HG03139 (cell line): ENCODE results near the gene NAGS.
"Not testable (repeated sequence)": the region's sequence is repeated elsewhere in the genome, so short reads cannot be mapped to it uniquely, and the experiment has no call there.

Experiments
- ATAC-seq: cut with Tn5 transposase; IDR thresholded peaks from one replicate; pipeline ENCODE4 v1.9.1; 2021; ENCODE audit not compliant: unreplicated experiment

Gene NAGS

DNA sequence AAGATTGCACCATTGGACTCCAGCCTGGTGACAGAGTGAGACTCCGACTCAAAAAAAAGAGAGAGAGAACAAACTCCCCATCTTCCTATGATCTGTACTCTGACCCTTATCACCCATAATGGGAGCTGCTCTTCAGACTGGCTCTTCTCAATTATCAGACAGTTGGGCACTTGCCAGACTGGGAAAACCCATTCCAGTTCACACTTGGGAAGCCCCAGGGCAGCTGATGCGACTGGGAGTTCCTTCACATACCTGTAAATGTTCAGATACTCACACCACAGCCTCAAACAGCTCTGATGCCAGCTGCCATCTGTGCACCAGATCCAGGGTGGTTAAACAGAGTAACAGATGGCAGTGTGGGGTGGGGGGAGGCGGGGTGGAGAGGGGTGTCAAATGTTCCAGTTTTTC is 34.2 kb downstream of the NAGS start:
- no peak for ATAC-seq

DNA sequence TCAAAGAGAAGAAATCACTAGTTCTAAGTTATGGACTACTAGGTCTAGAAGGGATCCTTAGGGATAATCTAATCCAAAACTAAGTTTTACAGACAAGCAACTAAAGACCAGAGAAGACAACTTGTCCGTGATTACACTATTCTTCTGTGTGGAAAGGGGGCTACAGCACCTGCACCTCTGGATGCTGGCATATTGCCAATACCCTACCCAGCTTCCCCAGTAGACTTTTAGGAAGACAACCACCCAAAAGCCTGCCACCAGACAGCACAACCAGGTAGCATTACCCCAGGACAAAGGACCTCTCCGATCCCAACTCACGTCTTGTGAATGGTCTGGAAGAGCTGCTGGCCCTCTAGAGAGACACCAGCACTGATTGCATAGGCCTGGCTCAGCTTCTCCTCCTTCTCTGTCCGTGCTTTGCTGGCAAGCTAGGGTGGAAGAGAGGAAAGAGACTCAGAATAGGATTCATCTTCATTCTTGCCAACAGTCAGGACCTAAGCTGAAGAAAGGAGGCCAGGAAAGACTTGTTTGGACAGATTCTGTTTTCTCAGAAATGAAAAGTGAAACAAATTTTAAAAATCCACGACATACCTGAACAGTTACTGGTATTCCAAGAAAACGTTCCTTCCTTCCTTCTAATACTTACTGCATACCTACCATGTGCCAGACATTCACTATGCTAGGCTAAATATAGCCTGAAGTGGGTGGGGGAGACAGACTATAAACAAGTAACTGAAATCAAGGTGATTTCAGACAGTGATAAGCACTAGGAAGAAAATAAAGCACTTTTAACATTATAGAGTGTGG is 35.6 kb downstream of the NAGS start:
- no peak for ATAC-seq

DNA sequence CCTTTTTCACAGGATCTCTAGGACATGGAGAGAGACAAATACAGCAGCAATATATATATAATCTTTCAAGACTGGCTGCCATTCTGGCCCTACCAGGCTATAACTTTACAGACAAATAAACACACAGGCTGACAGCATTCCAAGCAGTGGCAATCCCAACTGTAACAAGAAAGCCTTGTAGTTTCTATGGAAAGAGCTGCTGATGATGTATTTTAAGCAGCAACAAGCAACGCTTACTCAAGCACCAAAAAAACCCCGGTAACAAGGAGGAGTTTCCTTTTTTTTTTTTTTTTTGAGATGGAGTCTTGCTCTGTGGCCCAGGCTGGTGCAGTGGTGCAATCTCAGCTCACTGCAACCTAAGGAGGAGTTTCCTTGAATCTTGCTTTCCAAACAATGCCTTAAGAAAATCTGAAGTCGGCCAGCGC is 38.9 kb downstream of the NAGS start:
- no peak for ATAC-seq

DNA sequence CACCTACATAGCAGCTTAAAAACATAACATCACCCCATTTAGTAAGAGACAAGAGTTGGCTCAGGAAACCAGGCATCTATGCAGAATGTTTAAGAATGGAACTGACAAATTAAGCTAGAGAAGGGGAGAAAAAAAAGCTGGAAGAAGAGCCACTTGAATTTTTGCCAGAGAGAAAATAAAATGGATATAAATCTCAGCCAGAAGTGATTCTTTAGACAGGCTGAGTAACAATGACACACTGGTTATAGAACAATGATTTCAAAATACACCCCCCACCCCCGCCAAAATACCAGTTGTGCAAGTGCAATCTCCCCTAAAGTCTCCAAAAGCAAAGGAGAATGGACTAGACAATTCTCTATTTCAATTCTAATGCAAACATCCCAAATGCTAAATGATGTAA is 39.6 kb downstream of the NAGS start:
- no peak for ATAC-seq

DNA sequence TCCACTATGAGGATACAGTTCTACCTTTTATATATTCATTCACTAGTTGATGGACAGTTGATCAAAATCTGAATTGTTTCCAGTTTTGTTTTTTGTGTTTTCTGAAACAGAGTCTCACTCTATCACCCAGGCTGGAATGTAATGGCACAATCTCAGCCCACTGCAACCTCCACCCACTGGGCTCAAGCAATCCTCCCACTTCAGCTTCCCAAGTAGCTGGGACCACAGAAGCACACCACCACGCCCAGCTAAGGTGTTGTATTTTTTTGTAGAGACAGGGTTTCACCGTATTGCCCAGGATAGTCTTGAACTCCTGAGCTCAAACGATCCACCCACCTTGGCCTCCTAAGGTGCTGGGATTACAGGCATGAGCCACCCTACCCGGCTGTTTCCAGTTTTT is 41.1 kb downstream of the NAGS start:
- no peak for ATAC-seq

DNA sequence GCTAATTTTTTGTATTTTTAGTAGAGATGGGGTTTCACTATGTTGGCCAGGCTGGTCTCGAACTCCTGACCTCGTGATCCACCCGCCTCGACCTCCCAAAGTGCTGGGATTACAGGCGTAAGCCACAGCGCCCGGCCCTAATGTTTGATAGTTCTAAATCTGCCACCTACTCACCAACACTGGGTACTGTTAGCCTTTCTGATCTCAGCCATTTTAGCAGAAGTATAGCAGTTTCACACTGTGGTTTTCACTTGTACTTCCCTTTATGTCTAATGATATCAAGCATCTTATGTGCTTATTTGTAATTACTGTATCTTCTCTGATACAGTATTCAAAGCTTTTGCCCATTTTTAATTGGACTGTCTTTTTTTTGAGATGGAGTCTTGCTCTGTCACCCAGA is 42.5 kb downstream of the NAGS start:
- ATAC-seq = not testable (repeated sequence)

DNA sequence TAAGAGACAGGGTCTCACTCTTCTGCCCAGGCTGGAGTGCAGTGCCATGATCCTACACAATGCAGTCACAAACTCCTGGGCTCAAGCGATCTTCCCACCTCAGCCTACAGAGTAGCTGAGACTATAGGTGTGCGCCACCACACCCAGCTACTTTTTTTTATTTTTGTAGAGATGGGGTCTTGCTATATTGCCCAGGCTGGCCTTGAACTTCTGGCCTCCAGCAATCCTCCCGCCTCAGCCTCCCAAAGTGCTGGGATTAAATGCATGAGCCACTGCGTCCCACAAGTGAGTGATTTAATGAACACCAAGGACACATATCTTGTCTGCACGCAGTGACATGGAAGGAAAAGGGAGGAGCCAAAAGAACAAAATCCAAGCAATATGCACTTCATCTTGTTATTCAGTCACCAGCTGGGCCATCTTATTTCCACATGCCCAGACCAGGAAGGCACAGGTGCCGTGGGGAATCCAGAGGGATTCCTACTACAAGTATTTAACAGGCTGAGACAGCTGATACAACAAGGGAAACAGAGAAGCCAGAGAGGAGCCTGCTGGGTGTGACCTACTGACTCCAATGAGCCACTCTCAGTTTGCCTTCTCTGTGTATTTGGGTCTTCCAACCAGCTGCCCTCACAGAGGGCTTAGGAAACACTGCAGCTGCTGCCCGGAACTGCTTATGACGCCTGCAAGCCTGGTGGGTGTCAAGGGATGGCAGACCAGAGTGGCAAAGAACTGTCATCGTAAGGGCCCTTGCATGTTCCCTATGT is 45.1 kb downstream of the NAGS start:
- ATAC-seq = no peak

DNA sequence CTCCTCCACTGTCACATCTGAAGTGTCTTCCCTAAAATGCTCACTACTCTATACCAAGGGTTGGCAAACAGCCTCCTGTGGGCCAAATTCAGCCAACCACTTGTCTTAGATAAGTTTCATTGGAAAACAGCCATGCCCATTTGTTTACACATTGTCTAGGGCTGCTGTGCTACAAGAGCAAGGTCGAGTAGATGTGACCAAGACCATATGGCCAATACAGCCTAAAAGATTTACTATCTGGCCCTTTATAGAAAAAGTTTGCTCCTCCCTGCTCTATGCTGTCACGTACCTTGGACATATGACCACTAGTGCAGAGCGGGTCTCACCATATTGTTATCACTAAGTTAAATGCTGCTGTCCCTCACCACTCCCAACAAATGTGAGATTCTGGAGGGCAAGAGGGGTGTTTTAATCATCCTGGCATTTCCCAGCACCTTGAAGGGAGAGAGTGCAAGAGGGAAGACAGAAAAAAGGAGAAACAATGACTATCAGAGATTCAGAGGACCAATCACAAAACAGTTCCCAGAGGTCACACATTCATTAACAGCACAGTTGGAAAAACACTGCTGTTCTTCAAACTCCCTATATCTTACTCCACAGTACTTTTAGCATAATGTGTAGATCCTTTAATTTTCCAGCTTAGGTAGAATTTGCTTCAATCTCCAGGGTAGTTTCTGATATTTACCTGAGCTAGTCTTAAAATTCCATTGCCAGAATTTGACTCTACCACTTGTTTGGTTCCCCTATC is 48.9 kb downstream of the NAGS start:
- ATAC-seq = no peak
